Stimulated activated CD8-positive, alpha-beta memory T cell treated with anti-CD3 and anti-CD28 coated beads, Interleukin-12 subunit alpha, Interleukin-12 subunit beta, amount 100 ng/mL, for 1 hour (primary cell): Measurements from ENCODE around the gene BICDL1.

Experiments
- DNase-seq: peaks from one replicate; pipeline ENCODE4 v3.0.0-alpha.2; 2020; ENCODE audit warnings: low read depth

The BICDL1 gene

GRCh38 chr12:120055231-120056000 lies 66.4 kb downstream of the BICDL1 start:
- DNase-seq, result no peak

- DNase-seq, result no peak
These were observed 67.7 kb downstream of the BICDL1 start for GRCh38 chr12:120056739-120057138.

- no peak for DNase-seq
These were observed 71.2 kb downstream of the BICDL1 start for GRCh38 chr12:120060196-120060595.

GRCh38 chr12:120060717-120061116 lies 71.7 kb downstream of the BICDL1 start:
- no peak for DNase-seq

- no peak for DNase-seq
These were observed 72.7 kb downstream of the BICDL1 start for GRCh38 chr12:120061575-120062214.

GRCh38 chr12:120062976-120063579 lies 74.0 kb downstream of the BICDL1 start:
- DNase-seq, result no peak

- DNase-seq, result no peak
These were observed 75.3 kb downstream of the BICDL1 start for GRCh38 chr12:120064054-120064940.

- DNase-seq, result no peak
These were observed 76.4 kb downstream of the BICDL1 start for GRCh38 chr12:120065472-120065871.

GRCh38 chr12:120066341-120066740 lies 77.3 kb downstream of the BICDL1 start:
- no peak for DNase-seq

GRCh38 chr12:120067084-120067869 lies 78.2 kb downstream of the BICDL1 start:
- no peak for DNase-seq

- DNase-seq, result no peak
These were observed 78.9 kb downstream of the BICDL1 start for GRCh38 chr12:120067901-120068300.

GRCh38 chr12:120069278-120069677 lies 80.2 kb downstream of the BICDL1 start:
- DNase-seq, result no peak

GRCh38 chr12:120071493-120072020 lies 82.5 kb downstream of the BICDL1 start:
- DNase-seq, result no peak

GRCh38 chr12:120072472-120073249 lies 83.6 kb downstream of the BICDL1 start:
- no peak for DNase-seq

GRCh38 chr12:120075034-120075616 lies 86.1 kb downstream of the BICDL1 start:
- DNase-seq, result no peak

- DNase-seq, result no peak
These were observed 87.6 kb downstream of the BICDL1 start for GRCh38 chr12:120076651-120077050.

- DNase-seq, result no peak
These were observed 88.2 kb downstream of the BICDL1 start for GRCh38 chr12:120077260-120077659.

GRCh38 chr12:120078868-120079267 lies 89.8 kb downstream of the BICDL1 start:
- DNase-seq, result no peak

GRCh38 chr12:120079411-120080400 lies 90.7 kb downstream of the BICDL1 start:
- no peak for DNase-seq
